ENCODE measurements around the gene LTB.

DNA sequence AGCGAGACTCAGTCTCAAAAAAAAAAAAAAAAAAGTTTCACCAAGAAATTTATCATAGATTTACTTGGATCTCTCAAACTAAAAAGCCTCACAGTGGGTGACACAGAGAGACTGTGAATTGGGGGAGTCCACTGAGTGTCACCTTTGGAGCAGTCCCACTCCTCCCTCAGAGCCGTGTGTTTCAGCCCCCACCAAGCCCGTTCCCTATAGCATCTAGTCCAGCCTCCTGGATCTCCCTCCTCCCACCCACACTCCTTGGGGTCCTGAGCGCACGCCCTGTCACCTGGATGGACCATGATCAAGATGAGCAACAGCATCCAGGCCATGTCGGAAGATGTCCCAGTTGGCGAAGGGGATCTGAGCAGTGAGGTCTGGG, 10.2 kb upstream of the LTB start:
- TF ChIP-seq EZH2 (IDR thresholded peaks at IDR 0.05; ENCODE audit: borderline replicate concordance) = no peak
- TF ChIP-seq, protein P1, sequence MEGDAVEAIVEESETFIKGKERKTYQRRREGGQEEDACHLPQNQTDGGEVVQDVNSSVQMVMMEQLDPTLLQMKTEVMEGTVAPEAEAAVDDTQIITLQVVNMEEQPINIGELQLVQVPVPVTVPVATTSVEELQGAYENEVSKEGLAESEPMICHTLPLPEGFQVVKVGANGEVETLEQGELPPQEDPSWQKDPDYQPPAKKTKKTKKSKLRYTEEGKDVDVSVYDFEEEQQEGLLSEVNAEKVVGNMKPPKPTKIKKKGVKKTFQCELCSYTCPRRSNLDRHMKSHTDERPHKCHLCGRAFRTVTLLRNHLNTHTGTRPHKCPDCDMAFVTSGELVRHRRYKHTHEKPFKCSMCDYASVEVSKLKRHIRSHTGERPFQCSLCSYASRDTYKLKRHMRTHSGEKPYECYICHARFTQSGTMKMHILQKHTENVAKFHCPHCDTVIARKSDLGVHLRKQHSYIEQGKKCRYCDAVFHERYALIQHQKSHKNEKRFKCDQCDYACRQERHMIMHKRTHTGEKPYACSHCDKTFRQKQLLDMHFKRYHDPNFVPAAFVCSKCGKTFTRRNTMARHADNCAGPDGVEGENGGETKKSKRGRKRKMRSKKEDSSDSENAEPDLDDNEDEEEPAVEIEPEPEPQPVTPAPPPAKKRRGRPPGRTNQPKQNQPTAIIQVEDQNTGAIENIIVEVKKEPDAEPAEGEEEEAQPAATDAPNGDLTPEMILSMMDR (IDR thresholded peaks at IDR 0.05; ENCODE audit: poor library complexity) = no peak

Data from hepatocyte (in vitro differentiated cells).